ENCODE results near the gene SIGLEC9.

Gene SIGLEC9

GRCh38 chr19:51097796-51098195, 26.9 kb upstream of the SIGLEC9 start (continued):
- TF ChIP-seq KLF7 (tag by site-specific recombination; IDR thresholded peaks at IDR 0.05; ENCODE audit: borderline replicate concordance) (no peak), ZBTB48 (tag by site-specific recombination; IDR thresholded peaks at IDR 0.05) (no peak), PRDM6 (tag by site-specific recombination; IDR thresholded peaks at IDR 0.05) (no peak), SETDB1 (IDR thresholded peaks at IDR 0.05; ENCODE audit: insufficient read length, low read length) (no peak), ZBTB26 (tag by site-specific recombination; optimal IDR thresholded peaks at IDR 0.05) (no peak), ZNF596 (tag by site-specific recombination; IDR thresholded peaks at IDR 0.05) (no peak), ZNF549 (tag by site-specific recombination; IDR thresholded peaks at IDR 0.05) (no peak), SP2 (tag by site-specific recombination; IDR thresholded peaks at IDR 0.05) (no peak)

DNA sequence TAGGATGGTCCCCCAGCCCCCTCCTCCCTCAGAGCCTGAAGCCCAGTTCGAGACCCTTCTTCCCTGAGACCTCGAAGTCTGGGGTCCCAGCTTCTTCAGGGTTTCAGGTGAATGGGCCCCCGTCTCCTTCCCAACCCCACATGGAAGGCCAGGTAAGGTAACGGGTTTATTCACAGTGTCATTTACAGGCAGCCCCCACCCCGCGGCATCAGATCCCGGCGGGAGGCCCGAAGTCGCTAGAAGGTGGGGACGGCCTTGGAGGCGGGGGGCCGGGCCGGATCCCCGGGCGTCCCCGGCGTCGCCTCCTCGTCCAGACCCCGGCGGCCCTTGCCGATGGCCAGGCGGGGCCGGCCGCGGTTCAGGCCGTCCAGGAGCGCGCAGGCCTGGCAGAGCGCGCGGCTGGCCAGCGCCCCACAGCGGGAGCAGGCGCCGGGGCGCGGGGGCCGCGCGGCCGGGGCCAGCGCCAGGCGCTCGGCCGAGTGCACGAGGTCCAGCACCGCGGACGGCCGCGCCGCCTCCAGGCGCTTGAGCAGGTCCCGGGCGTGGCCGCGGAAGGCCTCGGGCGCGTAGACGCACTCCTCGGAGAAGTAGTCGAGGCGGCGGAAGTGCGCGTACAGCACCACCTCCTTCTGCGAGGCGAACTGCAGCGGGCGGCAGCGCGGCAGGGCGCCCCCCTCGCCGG, 26.2 kb upstream of the SIGLEC9 start:
- H3K4me3 ChIP-seq (ENCODE audit: low read depth, low read length) = no peak overlapping the region
- H3K36me3 ChIP-seq (ENCODE audit: control insufficient read depth in 2 of 2, insufficient read depth in 1 of 2, low read length in 2 of 2) = peaks cover 19 to 38% of the 10 kb centered on the region in 2 experiments
- 0 out of 2 replicates have a peak, but pooled peaks cover 2% of the 10 kb centered on the region for H3K4me1 ChIP-seq (ENCODE audit: control insufficient read depth, insufficient read depth, low read length)
- ChIA-PET CTCF (interaction anchor here (0.6 to 7.0 kb wide), 3 partner anchors 9 to 147 kb away, joined by 3 to 177 read pairs (median 4); partner anchors contain the start of gene KLK10), POLR2A (no interaction called here)
- no peak overlapping the region for H3K27ac ChIP-seq (ENCODE audit: extremely low read depth, low read depth, low read length)
- TF ChIP-seq, protein P1, sequence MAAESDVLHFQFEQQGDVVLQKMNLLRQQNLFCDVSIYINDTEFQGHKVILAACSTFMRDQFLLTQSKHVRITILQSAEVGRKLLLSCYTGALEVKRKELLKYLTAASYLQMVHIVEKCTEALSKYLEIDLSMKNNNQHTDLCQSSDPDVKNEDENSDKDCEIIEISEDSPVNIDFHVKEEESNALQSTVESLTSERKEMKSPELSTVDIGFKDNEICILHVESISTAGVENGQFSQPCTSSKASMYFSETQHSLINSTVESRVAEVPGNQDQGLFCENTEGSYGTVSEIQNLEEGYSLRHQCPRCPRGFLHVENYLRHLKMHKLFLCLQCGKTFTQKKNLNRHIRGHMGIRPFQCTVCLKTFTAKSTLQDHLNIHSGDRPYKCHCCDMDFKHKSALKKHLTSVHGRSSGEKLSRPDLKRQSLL (tag by site-specific recombination; IDR thresholded peaks at IDR 0.05) = no peak
- no peaks in the 10 kb centered on the region for H3K9me3 ChIP-seq (ENCODE audit: control insufficient read depth, insufficient read depth, low read depth, low read length)

DNA sequence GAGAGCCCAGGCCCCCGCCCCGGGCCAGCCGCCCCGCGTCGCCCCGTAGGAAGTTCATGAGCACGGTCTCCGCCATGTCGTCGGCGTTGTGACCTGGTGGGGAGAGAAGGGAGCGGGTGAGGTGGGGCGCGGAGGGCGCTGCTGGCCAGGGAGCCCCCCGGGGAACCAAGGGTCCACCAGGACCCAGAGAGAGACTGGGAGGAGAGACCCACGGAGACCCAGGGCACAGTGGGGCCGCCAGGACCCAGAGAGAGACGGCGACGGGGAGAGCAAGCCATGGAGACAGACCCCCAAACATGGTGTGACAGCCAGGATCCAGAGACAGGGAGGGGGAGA, 25.7 kb upstream of the SIGLEC9 start:
- H3K27ac ChIP-seq (ENCODE audit: extremely low read depth, low read depth, low read length) = no peak overlapping the region
- H3K4me1 ChIP-seq (ENCODE audit: control insufficient read depth, insufficient read depth, low read length) = 0 out of 2 replicates have a peak, but pooled peaks cover 2% of the 10 kb centered on the region
- peaks cover 21 to 43% of the 10 kb centered on the region in 2 experiments for H3K36me3 ChIP-seq (ENCODE audit: control insufficient read depth in 2 of 2, insufficient read depth in 1 of 2, low read length in 2 of 2)
- CTCF ChIA-PET = no interaction called here
- H3K9me3 ChIP-seq (ENCODE audit: control insufficient read depth, insufficient read depth, low read depth, low read length) = no peaks in the 10 kb centered on the region
- TF ChIP-seq ZNF19 (tag by site-specific recombination; IDR thresholded peaks at IDR 0.05; ENCODE audit: low read depth) (no peak), ZNF184 (tag by site-specific recombination; IDR thresholded peaks at IDR 0.05) (no peak), ZNF16 (tag by site-specific recombination; IDR thresholded peaks at IDR 0.05; ENCODE audit: low read depth) (no peak), ZBTB17 (tag by site-specific recombination; IDR thresholded peaks at IDR 0.05) (no peak), PBX3 (CRISPR knock-in tag; IDR thresholded peaks at IDR 0.05) (no peak)
- TF ChIP-seq, protein P2, sequence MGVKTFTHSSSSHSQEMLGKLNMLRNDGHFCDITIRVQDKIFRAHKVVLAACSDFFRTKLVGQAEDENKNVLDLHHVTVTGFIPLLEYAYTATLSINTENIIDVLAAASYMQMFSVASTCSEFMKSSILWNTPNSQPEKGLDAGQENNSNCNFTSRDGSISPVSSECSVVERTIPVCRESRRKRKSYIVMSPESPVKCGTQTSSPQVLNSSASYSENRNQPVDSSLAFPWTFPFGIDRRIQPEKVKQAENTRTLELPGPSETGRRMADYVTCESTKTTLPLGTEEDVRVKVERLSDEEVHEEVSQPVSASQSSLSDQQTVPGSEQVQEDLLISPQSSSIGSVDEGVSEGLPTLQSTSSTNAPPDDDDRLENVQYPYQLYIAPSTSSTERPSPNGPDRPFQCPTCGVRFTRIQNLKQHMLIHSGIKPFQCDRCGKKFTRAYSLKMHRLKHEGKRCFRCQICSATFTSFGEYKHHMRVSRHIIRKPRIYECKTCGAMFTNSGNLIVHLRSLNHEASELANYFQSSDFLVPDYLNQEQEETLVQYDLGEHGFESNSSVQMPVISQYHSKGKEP (tag by site-specific recombination; IDR thresholded peaks at IDR 0.05) = no peak
- POLR2A ChIA-PET = no interaction called here
- no peak overlapping the region for H3K4me3 ChIP-seq (ENCODE audit: low read depth, low read length)

Data from HEK293 (cell line).